IMR-90 (cell line): Measurements from ENCODE around the gene OR1F1. TPM values are rescaled to one million over a fixed set of nuclear protein-coding genes. Genes with fewer than 3 reads are reported as not detected.

ENCODE experiments used
- ATAC-seq: fragments of 200-7000 bp; cut with Tn5 transposase; 2 replicates; pipeline ENCODE4 v1.9.1; 2020; ENCODE audit warnings: low read depth, mild to moderate bottlenecking, moderate library complexity
- BruUV-seq: library from RNA; stranded (reverse); fragments of 400-500 nt; replicated peaks from 2 replicates; lab custom pipeline; 2021; lab: Mats Ljungman, UMichigan
- CTCF ChIA-PET: fragments of 300-600 bp; formaldehyde crosslinking; extraction: SDS; loops from one replicate; lab custom pipeline; 2021; ENCODE audit warnings: antibody characterized with exemption; lab: Yijun Ruan, JAX
- POLR2A ChIA-PET: fragments of 300-600 bp; sonication (Branson Sonifier 250); formaldehyde crosslinking; loops from one replicate; lab custom pipeline; 2022; ENCODE audit warnings: antibody characterized with exemption; ENCODE audit not compliant: unreplicated experiment; lab: Charles Lee
- DNase-seq: peaks from one replicate; pipeline ENCODE4 v3.0.0; 2013
- H2AFZ ChIP-seq: replicated peaks from 2 replicates; pipeline ENCODE3; 2013; ENCODE audit warnings: low read length, mild to moderate bottlenecking; ENCODE audit not compliant: poor library complexity
- H2AK5ac ChIP-seq: 2 replicates; pipeline ENCODE4 v1.6.1; 2013; ENCODE audit warnings: low read depth, low read length, inconsistent platforms
- H2AK9ac ChIP-seq: replicated peaks from 2 replicates; pipeline ENCODE3; 2013; ENCODE audit warnings: mild to moderate bottlenecking, low read depth, low read length, moderate library complexity; ENCODE audit not compliant: poor library complexity
- H2BK120ac ChIP-seq: 2 replicates; pipeline ENCODE4 v1.6.1; 2013; ENCODE audit warnings: low read depth, low read length, inconsistent platforms
- H2BK15ac ChIP-seq: 3 replicates; pipeline ENCODE4 v1.6.1; 2013; ENCODE audit warnings: low read depth, low read length, inconsistent platforms
- H2BK20ac ChIP-seq: 2 replicates; pipeline ENCODE4 v1.6.1; 2013; ENCODE audit warnings: low read depth, mild to moderate bottlenecking, inconsistent platforms, low read length, moderate library complexity
- H2BK5ac ChIP-seq: 2 replicates; pipeline ENCODE4 v1.6.1; 2013; ENCODE audit warnings: mild to moderate bottlenecking, low read depth, low read length, inconsistent platforms; ENCODE audit not compliant: poor library complexity, severe bottlenecking
- H3K14ac ChIP-seq: replicated peaks from 2 replicates; pipeline ENCODE4 v1.6.1; 2013; ENCODE audit warnings: low read depth, low read length, inconsistent platforms
- H3K18ac ChIP-seq: 2 replicates; pipeline ENCODE4 v1.6.1; 2013; ENCODE audit warnings: low read depth, low read length, control low read depth
- H3K23ac ChIP-seq: 2 replicates; pipeline ENCODE4 v1.6.1; 2013; ENCODE audit warnings: low read depth, low read length, inconsistent platforms
- H3K27ac ChIP-seq: 2 replicates; pipeline ENCODE4 v1.5.1; 2013; ENCODE audit warnings: mild to moderate bottlenecking, control low read depth, low read length; ENCODE audit not compliant: insufficient read depth
- H3K27me3 ChIP-seq: 2 replicates; pipeline ENCODE4 v1.6.1; 2013; ENCODE audit warnings: low read length; ENCODE audit not compliant: control insufficient read depth, insufficient read depth
- H3K36me3 ChIP-seq: 2 replicates; pipeline ENCODE4 v1.6.1; 2013; ENCODE audit warnings: low read length, mixed read lengths; ENCODE audit not compliant: control insufficient read depth, insufficient read depth
- H3K4ac ChIP-seq: 2 replicates; pipeline ENCODE4 v1.6.1; 2013; ENCODE audit warnings: low read depth, low read length, inconsistent platforms
- H3K4me1 ChIP-seq: 2 replicates; pipeline ENCODE4 v1.6.1; 2013; ENCODE audit warnings: low read length, mixed read lengths; ENCODE audit not compliant: control insufficient read depth, insufficient read depth
- H3K4me2 ChIP-seq: 2 replicates; pipeline ENCODE4 v1.6.1; 2013; ENCODE audit warnings: low read depth, mild to moderate bottlenecking, control low read depth, low read length, moderate library complexity
- H3K4me3 ChIP-seq: 2 replicates; pipeline ENCODE4 v1.5.1; 2013; ENCODE audit warnings: low read depth, mild to moderate bottlenecking, control low read depth, low read length, moderate library complexity; ENCODE audit not compliant: insufficient read depth
- H3K56ac ChIP-seq: 2 replicates; pipeline ENCODE4 v1.6.1; 2013; ENCODE audit warnings: low read length, inconsistent platforms; ENCODE audit not compliant: insufficient read depth; ENCODE audit errors: extremely low read depth
- H3K79me1 ChIP-seq, 2 experiments: 2 replicates each; pipeline ENCODE4 v1.6.1; 2013; ENCODE audit warnings: low read length in 2 of 2, inconsistent platforms in 1 of 2, low read depth in 1 of 2
- H3K9ac ChIP-seq: 2 replicates; pipeline ENCODE4 v1.6.1; 2013; ENCODE audit warnings: low read depth, low read length, control low read depth
- H3K9me1 ChIP-seq: 2 replicates; pipeline ENCODE4 v1.6.1; 2013; ENCODE audit warnings: low read length, inconsistent platforms; ENCODE audit not compliant: insufficient read depth
- H3K9me3 ChIP-seq: 2 replicates; pipeline ENCODE4 v1.6.1; 2013; ENCODE audit warnings: low read length; ENCODE audit not compliant: control insufficient read depth, insufficient read depth
- H4K20me1 ChIP-seq: 2 replicates; pipeline ENCODE4 v1.6.1; 2013; ENCODE audit warnings: low read length, inconsistent platforms; ENCODE audit not compliant: insufficient read depth
- H4K5ac ChIP-seq: 2 replicates; pipeline ENCODE4 v1.6.1; 2013; ENCODE audit warnings: mild to moderate bottlenecking, low read depth, low read length, control low read depth
- H4K8ac ChIP-seq, 2 experiments: 2 replicates each; pipeline ENCODE4 v1.6.1; 2013; ENCODE audit warnings: low read depth in 2 of 2, low read length in 2 of 2, control low read depth in 1 of 2, inconsistent platforms in 1 of 2
- H4K91ac ChIP-seq: 2 replicates; pipeline ENCODE4 v1.6.1; 2013; ENCODE audit warnings: low read depth, low read length, inconsistent platforms; ENCODE audit not compliant: insufficient read depth
- FOS ChIP-seq: fragments of 150-350 bp; IDR thresholded peaks from 2 replicates; pipeline ENCODE4 v1.6.1; 2016; ENCODE audit warnings: low read depth, low read length
- MAZ ChIP-seq: IDR thresholded peaks from 2 replicates; pipeline ENCODE4 v1.6.1; 2012; ENCODE audit warnings: low read depth, mild to moderate bottlenecking, low read length, improper control_type of control experiment, moderate library complexity, borderline replicate concordance
- RFX5 ChIP-seq: IDR thresholded peaks from 2 replicates; pipeline ENCODE4 v1.8.0; 2012; ENCODE audit warnings: low read depth, mild to moderate bottlenecking, low read length, moderate library complexity
- SMC3 ChIP-seq: fragments of 150-350 bp; IDR thresholded peaks from 2 replicates; pipeline ENCODE4 v1.6.1; 2016; ENCODE audit warnings: low read depth, mild to moderate bottlenecking, antibody characterized with exemption, low read length, moderate library complexity
- WGBS, 2 experiments: methylation state at CpG; one replicate each; pipeline versions ENCODE4 v1.1.5 to v1.1.7; 2013; ENCODE audit warnings: missing lambda C conversion rate in 2 of 2; ENCODE audit not compliant: insufficient read length in 1 of 2; ENCODE audit errors: extremely low coverage in 2 of 2; 5-methylcytosine and 5-hydroxymethylcytosine counted together
- dilution Hi-C: fragments of 300-500 bp; cut with HindIII; formaldehyde crosslinking; loops from one replicate; pipeline ENCODE4 v1.14.3; 2018; ENCODE audit warnings: low sequenced_read_pairs; ENCODE audit not compliant: unreplicated experiment
- in situ Hi-C: fragments of 300-500 bp; cut with MboI; formaldehyde crosslinking; loops from 3 replicates; pipeline ENCODE4 v1.14.3; 2019; ENCODE audit warnings: low sequenced_read_pairs, inconsistent platforms, mixed read lengths
- intact Hi-C: fragments of 100-400 bp; cut with micrococcal nuclease; formaldehyde crosslinking; loops from 2 replicates; pipeline ENCODE4 v1.10.0; 2022
- polyA plus RNA-seq, 3 experiments: library from polyadenylated mRNA; depleted of rRNA; stranded (reverse); fragments of >200 nt; gene quantifications; 2 replicates each; pipeline ENCODE4 v1.2.3, GENCODE V29; 2012; ENCODE audit warnings: low replicate concordance in 1 of 3
- total RNA-seq: library from RNA; depleted of rRNA; stranded (reverse); fragments of >200 nt; gene quantifications from 2 replicates; pipeline ENCODE4 v1.2.3, GENCODE V29; 2012

OR1F1 gene
- total and polyA plus RNA-seq, 2 of the 4 experiments (the other 2 are of a cell fraction): 0.12 TPM; not detected in 1

DNA sequence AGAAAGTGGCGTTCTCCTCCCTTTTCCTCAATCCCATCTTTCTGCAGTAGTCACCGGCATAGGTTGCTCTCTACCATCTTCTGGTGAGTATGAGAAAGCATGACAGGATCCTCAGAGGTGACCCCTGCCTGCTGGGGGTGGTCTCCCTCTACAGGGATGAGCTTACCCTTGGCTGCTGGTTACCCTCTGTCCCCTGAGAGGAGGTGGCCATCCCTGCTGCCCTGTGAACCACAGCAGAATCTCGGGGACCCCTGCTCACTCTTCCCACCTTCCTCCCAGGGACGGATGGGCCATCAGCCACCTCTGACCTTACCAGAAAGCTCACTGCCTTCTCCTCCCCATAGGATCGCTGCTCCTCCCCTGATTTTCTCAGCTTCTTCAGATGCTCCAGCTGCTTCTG lies 60.6 kb downstream of the OR1F1 start:
- dilution Hi-C loops (no loop called here), in situ Hi-C loops (no loop called here), intact Hi-C loops (no loop called here)
- Histone ChIP-seq H3K9me3 (no peaks in the 10 kb centered on the region), H2AK9ac (no peak overlapping the region), H4K91ac (no peak overlapping the region), H2AK5ac (no peak overlapping the region), H3K36me3 (no peaks in the 10 kb centered on the region), H3K27me3 (peaks cover 28% of the 10 kb centered on the region), H3K56ac (no peak overlapping the region), H2AFZ (no peak overlapping the region), H3K4ac (no peak overlapping the region), H3K18ac (no peak overlapping the region), H3K4me3 (no peak overlapping the region), H3K27ac (no peak overlapping the region), H2BK20ac (no peak overlapping the region), H3K4me1 (no peaks in the 10 kb centered on the region), H3K9ac (no peak overlapping the region), H2BK120ac (no peak overlapping the region), H4K5ac (no peak overlapping the region), H4K20me1 (no peaks in the 10 kb centered on the region), H3K23ac (no peak overlapping the region), H2BK5ac (no peak overlapping the region), H3K14ac (no peak overlapping the region), H2BK15ac (no peak overlapping the region), H3K4me2 (no peak overlapping the region), H4K8ac (no peak overlapping the region), H3K9me1 (no peaks in the 10 kb centered on the region), H3K79me1 (no peaks in the 10 kb centered on the region)
- ATAC-seq (no peak), DNase-seq (no peak)
- ChIA-PET CTCF (no interaction called here), POLR2A (no interaction called here)
- no TSS peak for BruUV-seq
- WGBS, 2 experiments: 80% methylated on average over 1 of the region's 5 CpGs; no CpG with 5 or more reads in 1 of the 2 experiments
- TF ChIP-seq MAZ (no peak), RFX5 (no peak), FOS (no peak), SMC3 (no peak)
